HEK293 (cell line): ENCODE results near the gene PDZD4.

Experiments
- BCL11A ChIP-seq: fragments of 450-650 bp; formaldehyde crosslinking; IDR thresholded peaks from 2 replicates; pipeline ENCODE4 v1.5.1; 2016; ENCODE audit warnings: low read depth, missing biosample characterization, missing genetic modification characterization
- CTCF ChIP-seq: fragments of 450-650 bp; formaldehyde crosslinking; IDR thresholded peaks from 2 replicates; pipeline ENCODE4 v1.5.1; 2016; ENCODE audit warnings: missing biosample characterization, missing genetic modification characterization
- GLI2 ChIP-seq: fragments of 450-650 bp; formaldehyde crosslinking; IDR thresholded peaks from 2 replicates; pipeline ENCODE4; 2017; ENCODE audit warnings: missing biosample characterization, missing genetic modification characterization, low read depth, borderline replicate concordance
- GLI4 ChIP-seq: fragments of 450-650 bp; formaldehyde crosslinking; IDR thresholded peaks from 2 replicates; pipeline ENCODE4 v1.5.1; 2016; ENCODE audit warnings: missing biosample characterization, missing genetic modification characterization
- SP7 ChIP-seq: fragments of 450-650 bp; formaldehyde crosslinking; IDR thresholded peaks from 2 replicates; pipeline ENCODE4 v1.5.1; 2016; ENCODE audit warnings: missing biosample characterization, missing genetic modification characterization
- ZBTB8A ChIP-seq: fragments of 450-650 bp; formaldehyde crosslinking; IDR thresholded peaks from 2 replicates; pipeline ENCODE4 v1.5.1; 2016; ENCODE audit warnings: missing biosample characterization, missing genetic modification characterization
- ZNF18 ChIP-seq: fragments of 450-650 bp; formaldehyde crosslinking; IDR thresholded peaks from 2 replicates; pipeline ENCODE4 v1.5.1; 2016; ENCODE audit warnings: missing biosample characterization, missing genetic modification characterization
- ZNF184 ChIP-seq: fragments of 450-650 bp; IDR thresholded peaks from 2 replicates; pipeline ENCODE4 v1.5.1; 2018; ENCODE audit warnings: missing biosample characterization, mild to moderate bottlenecking, missing genetic modification characterization
- ZNF37A ChIP-seq: fragments of 450-650 bp; IDR thresholded peaks from 2 replicates; pipeline ENCODE4 v1.5.1; 2018; ENCODE audit warnings: missing biosample characterization, missing genetic modification characterization
- ZNF433 ChIP-seq: fragments of 450-650 bp; formaldehyde crosslinking; IDR thresholded peaks from 2 replicates; pipeline ENCODE4 v1.5.1; 2016; ENCODE audit warnings: missing biosample characterization, missing genetic modification characterization, low read depth
- ZNF513 ChIP-seq: fragments of 450-650 bp; IDR thresholded peaks from 2 replicates; pipeline ENCODE4 v1.5.1; 2018; ENCODE audit warnings: missing biosample characterization, missing genetic modification characterization
- ZNF768 ChIP-seq: fragments of 450-650 bp; formaldehyde crosslinking; IDR thresholded peaks from 2 replicates; pipeline ENCODE4 v1.5.1; 2018; ENCODE audit warnings: missing biosample characterization, mild to moderate bottlenecking, missing genetic modification characterization
- TF ChIP-seq, protein P1 (sequence below): fragments of 450-650 bp; formaldehyde crosslinking; optimal IDR thresholded peaks from 2 replicates; pipeline ENCODE3; 2016; ENCODE audit warnings: missing biosample characterization, mild to moderate bottlenecking, missing genetic modification characterization

GRCh38 chrX:153874085-153874365 lies 43.7 kb upstream of the PDZD4 start:
- no peak for TF ChIP-seq CTCF (tag by site-specific recombination)
- no peak for TF ChIP-seq ZNF18 (tag by site-specific recombination)
- no peak for TF ChIP-seq GLI2 (tag by site-specific recombination)
- TF ChIP-seq SP7 (tag by site-specific recombination) = no peak
- TF ChIP-seq ZNF37A (tag by site-specific recombination) = no peak
- TF ChIP-seq ZNF433 = no peak
- TF ChIP-seq ZBTB8A = no peak
- TF ChIP-seq, protein P1, sequence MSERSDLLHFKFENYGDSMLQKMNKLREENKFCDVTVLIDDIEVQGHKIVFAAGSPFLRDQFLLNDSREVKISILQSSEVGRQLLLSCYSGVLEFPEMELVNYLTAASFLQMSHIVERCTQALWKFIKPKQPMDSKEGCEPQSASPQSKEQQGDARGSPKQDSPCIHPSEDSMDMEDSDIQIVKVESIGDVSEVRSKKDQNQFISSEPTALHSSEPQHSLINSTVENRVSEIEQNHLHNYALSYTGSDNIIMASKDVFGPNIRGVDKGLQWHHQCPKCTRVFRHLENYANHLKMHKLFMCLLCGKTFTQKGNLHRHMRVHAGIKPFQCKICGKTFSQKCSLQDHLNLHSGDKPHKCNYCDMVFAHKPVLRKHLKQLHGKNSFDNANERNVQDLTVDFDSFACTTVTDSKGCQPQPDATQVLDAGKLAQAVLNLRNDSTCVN (tag by site-specific recombination) = no peak
- TF ChIP-seq BCL11A (tag by site-specific recombination) = no peak
- no peak for TF ChIP-seq ZNF184
- TF ChIP-seq ZNF768 = no peak
- no peak for TF ChIP-seq ZNF513 (tag by site-specific recombination)
- TF ChIP-seq GLI4 (tag by site-specific recombination) = no peak
